ENCODE measurements around the gene RASSF7.

Gene RASSF7

DNA sequence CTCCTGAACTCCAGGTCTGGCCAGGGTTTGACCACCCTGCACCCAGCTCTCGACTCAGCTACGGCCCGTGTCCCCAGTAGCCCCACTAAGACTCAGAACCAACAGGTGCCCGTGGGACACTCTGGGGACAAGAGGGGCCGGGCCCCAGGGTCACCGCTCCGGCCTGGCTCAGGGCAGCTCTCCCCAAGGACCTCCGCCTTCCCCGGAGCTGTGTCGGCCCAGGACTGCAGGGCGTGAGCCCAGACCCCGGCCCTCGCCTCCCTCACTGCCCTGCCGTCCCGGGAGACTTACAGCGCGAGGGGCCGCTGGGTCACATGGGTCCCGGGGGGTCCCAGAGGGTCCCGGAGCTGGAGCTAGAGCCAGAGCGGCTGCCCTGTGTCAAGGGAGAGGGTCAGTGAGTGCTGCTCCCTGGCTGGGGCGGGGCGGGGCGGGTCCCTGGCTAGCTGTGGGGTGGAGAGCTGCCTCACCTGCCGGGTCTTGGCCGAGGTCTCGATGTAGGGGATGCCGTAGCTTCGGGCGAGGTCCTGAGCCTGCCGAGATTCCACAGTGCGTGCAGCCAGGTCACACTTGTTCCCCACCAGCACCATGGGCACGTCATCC is 27.7 kb upstream of the RASSF7 start:
- DNase-seq (ENCODE audit: low read depth), result no peak

DNA sequence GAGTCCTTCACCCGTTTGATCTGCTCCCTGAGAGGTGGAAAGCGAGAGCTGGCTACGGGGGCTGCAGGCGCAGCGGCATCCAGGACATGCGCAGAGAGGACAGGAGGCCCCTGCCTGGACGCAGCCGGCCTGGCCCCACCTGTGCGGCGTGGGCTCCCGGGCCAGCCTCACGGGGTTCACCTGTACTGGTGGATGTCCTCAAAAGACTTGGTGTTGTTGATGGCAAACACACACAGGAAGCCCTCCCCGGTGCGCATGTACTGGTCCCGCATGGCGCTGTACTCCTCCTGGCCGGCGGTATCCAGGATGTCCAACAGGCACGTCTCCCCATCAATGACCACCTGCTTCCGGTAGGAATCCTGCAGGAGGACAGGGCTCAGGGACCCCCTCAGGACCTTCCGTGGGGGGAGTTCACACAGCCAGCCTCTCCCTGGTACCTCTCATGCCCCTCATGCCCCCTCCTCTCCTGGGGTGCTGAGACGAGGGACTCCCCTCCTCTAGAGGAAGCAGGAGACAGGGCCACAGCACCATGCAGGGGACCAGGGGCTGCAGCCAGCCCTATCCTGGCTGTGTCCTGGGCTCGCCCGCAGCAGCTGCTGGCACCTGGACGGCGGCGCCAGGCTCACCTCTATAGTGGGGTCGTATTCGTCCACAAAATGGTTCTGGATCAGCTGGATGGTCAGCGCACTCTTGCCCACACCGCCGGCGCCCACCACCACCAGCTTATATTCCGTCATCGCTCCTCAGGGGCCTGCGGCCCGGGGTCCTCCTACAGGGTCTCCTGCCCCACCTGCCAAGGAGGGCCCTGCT is 27.0 kb upstream of the RASSF7 start:
- no peak for DNase-seq (ENCODE audit: low read depth)

DNA sequence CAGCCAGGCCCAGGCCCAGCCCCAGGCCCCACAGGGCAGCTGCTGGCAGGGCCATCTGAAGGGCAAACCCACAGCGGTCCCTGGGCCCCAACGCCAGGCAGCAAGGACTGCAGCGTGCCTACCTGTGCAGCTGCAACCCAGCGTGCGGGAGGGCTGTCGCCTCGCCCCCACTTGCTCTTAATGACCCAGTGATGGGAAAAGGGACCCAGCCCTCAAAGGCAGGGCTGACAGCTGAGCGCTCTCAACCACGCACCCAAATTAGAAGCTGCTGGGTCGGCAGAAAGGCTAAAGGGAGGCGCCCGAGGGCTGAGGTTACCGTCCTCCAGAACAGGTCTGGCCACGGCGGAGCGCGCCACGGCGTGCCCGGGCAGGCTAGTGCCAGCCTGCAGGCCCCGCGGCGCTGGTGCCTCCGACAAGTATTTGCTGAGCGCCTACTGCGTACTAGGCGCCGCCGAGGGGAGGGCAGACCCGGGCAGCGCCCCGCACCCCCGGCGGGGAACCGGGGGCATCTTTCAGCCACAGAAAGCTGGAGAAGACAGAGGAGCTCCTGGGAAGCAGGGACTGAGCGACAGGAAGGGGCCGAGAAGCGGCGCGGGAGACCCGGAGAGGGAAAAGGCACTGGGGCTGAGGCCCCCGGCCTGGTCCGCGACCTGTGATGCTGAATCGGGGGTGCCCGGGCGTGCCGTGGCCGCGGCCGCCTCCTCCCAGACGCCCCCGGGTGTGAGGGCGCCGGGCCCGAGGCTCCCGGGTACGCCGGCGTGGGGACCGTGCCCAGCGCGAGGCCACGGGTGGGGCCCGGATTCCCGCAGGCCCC is 26.2 kb upstream of the RASSF7 start:
- DNase-seq (ENCODE audit: low read depth), result no peak

GRCh38 chr11:535210-535518 is 25.6 kb upstream of the RASSF7 start:
- DNase-seq (ENCODE audit: low read depth), result no peak

DNA sequence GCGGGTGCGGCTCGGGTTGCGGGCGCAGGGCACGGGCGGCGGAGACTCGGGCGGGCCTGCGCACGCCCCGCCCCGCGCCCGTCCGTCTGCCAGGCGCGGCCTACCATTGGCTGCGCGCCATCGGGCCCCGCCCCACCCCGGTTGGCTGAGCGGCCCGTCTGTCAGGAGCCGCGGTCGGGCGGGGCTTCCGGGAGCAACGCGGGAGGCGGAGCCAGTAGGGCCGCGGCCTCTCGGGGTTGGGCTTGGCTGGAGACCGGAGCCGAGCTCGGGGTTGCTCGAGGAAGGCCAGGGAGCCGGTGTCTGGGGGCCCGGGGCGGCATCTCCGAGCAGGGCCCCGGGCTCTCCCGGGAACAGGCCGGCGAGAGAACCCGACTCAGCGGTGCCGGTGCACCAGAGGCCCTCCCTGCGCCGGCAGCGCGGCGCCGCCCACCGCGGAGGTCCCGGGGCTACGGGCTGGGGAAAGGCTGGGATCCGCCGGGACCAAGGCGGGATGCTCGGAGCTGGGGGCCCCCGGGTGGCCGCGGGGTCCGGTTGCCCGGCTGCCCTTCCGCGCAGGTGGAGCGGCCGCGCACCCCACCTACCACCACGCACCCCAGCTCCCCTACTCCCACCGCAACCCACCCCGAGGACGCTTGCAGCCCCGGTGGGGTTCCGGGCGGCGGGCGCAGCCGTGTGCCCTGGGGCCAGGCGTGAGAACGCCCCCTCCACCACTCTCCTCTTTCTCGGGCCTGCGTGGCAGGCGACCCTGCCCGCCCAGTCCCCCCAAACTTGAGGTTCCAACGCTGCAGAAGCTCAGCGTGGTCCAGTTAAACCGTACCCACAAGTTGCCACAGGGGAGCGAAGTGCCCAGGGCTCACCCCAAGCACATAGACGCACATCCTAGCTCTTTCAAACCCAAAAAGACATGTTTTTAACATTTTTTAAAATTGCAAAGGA is 25.0 kb upstream of the RASSF7 start, which contains the start of gene HRAS:
TSS of gene HRAS (minus strand) at position 58 of the 936 bp plus-strand sequence.
- peak; percentile 90 for DNase-seq (ENCODE audit: low read depth)

DNA sequence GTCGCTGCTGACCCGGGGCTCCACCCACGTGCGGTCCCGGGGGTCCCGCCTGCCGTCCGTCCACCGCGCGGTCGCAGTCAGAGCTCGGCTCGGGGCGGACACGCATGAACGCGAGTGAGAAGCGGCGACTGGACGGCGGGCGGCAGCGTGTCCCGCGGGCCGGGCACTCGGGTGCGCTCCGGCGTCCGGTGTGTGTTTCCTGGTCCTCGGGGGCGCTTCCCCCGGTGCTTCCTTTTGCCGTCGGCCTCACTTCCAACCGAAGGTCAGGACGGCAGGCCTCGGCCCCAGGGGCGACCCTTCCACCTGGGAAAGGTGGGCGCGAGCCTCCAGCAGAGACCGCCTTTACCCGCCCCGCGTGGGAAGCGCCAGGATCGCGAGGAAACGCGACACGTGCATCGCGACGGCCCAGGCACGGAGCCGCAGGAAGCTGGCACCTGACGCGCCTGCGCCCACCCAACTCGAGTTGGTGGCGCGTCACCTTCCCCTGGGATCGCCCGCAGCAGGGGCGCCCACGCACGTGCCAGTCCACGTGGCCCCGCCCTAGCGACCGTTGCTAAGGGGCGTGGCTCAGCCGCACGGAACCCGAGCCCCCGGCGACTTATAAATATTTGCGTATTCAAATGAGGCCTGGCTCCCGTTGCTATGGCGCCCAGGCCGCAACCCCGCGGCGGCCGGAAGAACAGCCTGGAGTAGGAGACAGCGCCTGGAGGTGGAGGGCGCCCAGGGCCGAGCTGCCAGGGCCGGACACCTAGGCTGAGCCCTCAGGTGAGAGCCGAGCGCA is 23.7 kb upstream of the RASSF7 start, which contains the start of gene LRRC56:
TSS of gene LRRC56 (plus strand) at position 687 of the 781 bp plus-strand sequence. CDS start 3,158 bp downstream, outside the sequence.
- peak; percentile 90 for DNase-seq (ENCODE audit: low read depth)

DNA sequence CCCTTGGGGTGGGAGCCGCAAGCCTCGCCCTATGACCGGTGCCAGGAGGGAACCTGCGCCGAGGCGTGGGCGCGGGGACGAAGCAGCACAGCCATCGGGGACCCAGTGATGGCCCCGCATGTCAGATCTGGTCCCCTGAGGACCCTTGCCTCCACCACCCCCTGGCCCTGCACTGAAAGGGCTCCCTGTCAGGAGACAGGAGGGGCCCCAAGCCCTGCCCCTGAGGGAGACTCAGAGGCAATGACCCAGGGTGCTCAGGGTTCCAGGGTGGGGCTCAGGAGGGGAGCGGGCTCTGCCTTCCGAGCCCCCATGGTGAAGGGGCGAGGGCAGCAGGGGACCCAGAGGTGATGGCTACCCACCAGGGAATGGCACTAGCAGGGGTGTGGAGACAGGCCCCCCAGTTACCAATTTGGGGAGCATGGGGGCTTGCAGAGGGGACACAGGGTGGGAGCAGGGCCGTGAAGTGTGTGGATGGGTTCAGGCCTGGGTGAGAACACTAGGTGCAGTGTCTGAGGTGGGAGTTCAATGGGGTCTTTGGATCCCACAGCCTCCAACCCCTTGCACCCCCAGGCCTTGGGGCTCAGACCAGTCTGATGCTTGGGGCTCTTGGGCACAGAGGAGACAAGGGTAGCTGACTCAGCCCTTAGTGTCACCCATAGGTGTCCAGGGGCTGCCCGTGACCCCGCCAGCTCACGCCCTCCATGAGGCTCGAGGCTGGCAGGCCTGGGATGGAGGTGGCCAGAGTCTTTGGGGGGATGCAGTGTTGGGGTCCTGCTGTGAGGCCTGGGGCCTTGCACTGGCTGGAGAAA is 22.9 kb upstream of the RASSF7 start:
- no peak for DNase-seq (ENCODE audit: low read depth)

DNA sequence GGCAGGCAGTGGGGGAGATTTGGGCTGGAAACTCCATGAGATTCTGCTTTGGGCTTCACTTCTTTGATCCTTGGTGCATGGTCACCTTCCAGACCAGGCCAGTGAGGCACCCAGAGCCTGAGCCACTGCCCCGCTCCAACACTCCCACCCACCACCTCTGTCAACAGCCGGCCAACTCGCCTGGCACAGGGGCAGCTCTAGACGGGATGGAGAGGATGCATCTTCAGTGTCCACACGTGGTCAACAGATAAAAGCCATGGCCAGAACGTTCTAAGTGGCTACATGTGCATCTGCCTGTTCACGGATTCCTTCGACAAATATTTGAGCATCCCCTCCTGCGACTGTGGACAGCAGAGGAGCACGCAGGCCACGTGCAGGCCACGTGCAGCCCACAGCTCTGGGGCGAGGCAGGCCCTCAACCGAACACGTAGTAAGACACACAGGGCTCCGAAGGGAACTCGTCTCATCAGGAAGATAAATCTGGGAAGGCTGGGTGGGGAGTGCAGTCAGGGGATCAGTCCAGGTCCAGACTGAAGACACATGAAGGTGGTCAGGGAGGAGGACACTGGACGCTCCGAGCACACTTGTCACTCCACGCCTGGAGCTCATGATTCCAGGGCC is 22.2 kb upstream of the RASSF7 start:
- no peak for DNase-seq (ENCODE audit: low read depth)

GRCh38 chr11:539971-540481 is 20.7 kb upstream of the RASSF7 start:
- DNase-seq (ENCODE audit: low read depth), result no peak

DNA sequence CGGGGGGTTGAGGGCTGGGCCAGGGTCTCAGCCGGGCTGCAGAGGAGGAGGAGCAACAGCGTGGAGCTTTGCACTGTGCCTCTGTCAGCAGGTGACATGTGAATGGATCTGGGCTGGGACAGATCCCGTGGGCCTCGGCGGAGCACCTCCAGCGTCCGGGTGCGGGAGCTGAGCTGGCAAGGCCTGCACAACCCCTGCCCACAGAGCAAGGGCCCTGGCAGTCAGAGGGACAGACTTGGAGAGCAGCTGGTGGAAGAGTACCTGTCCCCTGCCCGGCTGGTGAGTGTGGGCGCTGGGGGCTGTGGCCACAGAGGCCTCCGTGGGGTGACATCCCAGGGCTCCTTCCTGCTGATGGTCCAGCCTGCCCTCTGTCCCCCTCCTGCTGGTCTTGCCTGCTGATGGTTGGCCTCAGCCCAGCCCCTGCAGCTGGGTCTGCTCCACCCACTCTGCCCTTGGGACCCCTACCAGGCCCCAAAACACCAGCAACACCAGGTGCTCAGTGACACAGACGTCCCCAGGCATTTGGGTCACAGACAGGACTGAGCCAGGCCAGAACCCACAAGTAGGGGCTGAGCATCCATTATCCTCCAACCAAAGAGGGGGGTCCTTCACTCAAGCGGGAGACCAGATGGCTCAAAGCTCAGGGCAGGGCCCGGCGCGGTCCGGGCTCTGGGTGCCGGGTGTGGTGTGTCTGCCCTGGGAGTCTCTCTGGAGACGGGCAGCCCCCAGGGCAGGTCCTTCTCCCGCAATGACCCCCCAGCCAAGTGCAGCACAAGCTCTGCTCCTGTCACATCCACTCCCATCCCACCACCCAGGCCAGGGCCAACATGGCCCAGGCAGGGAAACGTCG is 20.0 kb upstream of the RASSF7 start:
- DNase-seq (ENCODE audit: low read depth), result no peak

DNA sequence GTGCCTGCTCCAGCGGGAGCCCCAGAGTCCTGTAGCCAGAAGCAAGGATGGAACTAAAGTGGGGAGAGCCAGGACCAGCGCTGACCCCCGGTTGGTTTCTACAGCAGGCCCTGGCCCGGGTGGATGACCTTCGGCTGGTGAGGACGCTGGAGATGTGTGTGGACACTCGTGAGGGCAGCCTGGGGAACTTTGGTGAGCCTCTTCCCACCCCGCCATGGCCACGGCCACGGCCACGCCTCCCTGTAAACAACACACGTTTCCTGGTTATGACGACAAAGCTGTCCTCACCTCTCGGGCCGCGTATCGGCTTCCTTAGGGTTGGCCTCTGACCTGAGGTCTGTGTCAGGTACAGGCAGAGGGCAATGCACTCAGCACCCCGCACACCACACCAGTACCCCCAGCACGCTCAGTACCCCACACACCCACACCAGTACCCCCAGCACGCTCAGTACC is 19.3 kb upstream of the RASSF7 start:
- DNase-seq (ENCODE audit: low read depth), result no peak

DNA sequence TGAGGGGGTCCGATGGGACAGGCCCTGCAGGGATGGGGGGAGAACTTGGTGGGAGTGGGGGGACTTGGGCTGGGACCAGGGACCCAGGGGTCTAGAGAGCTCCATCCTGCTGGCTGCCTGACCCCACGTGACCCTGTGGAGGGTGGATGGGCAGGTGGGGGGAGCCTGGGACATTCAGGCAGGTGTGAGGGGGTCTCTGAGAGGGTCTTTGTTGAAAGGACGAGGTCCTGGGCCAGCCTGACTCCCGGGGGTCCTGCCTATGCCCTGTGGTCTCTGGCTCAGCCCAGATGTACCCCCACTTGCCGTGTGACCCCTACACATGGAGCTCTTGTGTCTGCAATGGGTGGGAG is 16.0 kb upstream of the RASSF7 start:
- no peak for DNase-seq (ENCODE audit: low read depth)

DNA sequence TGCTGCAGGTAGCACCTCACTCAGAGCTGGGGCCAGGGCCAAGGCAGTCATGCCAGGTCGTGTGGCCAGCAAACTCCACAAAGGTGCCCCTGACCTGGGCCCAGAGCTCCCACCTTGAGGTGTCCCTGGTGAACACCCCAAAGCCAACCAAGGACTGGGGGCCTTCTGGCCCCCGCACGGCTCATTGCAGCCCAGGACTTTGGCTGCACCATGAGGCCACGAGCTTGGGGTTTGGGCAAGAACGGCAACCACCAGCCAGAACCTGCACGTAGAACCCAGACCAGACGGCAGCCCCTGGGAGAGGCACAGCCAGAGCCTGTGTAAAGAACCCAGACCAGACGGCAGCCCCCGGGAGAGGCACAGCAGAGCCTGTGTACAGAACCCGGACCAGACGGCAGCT is 15.6 kb upstream of the RASSF7 start:
- DNase-seq (ENCODE audit: low read depth), result no peak

- DNase-seq (ENCODE audit: low read depth), result no peak
Observed at GRCh38 chr11:548700-549603, 11.8 kb upstream of the RASSF7 start.

DNA sequence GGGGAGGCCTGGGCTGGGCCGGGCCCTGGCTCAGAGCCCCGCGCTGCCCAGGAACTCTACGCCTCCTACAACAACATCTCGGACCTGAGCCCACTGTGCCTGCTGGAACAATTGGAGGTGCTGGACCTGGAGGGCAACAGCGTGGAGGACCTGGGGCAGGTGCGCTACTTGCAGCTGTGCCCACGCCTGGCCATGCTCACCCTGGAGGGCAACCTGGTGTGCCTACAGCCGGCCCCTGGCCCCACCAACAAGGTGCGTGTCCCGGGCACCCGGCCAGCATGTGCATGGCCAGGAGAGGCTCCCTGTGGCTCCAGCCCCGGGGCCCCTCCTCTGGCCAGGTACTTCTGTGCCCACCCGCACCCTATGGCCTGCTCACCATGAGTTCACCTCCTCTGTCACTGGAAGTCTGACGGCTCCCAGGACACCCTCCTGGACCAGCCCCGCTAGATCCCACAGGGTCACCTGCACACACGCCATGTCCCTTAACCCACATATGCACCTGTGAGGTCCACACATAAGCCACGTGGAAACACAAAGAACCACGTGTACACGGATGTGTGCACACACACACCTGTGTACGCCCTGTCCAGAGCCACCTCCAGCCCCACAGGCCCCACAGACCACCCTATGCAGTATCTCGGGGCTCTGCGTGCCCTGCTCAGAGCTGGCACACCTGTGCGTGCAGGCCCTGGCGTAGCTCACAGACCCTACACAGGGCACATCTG is 10.6 kb upstream of the RASSF7 start:
- DNase-seq (ENCODE audit: low read depth), result no peak

GRCh38 chr11:550746-551085 is 10.1 kb upstream of the RASSF7 start:
- DNase-seq (ENCODE audit: low read depth), result no peak

DNA sequence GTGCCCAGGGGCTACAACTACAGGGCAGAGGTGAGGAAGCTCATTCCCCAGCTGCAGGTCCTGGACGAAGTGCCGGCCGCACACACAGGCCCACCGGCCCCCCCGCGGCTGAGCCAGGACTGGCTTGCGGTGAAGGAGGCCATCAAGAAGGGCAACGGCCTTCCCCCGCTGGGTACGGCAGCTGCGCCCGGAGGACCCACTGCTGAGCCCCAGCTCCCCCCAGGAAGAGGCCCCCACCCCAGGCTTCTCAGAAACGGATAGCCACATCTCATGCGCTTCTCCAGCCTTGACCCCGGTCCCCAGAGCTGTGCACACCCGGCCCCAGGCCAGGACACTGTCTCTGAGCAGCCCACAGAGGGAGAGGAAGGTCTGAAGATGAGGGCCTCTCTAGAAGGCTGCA is 9.6 kb upstream of the RASSF7 start:
- DNase-seq (ENCODE audit: low read depth), result no peak
